SU-DHL-6 (cell line): ENCODE results near the gene CCR5AS.

Source experiments
- EZH2phosphoT487 ChIP-seq: fragments of 200-600 bp; sonication (generic), shearing (Covaris generic); conservative IDR thresholded peaks from 2 replicates; pipeline ENCODE4 v1.6.1; 2018; ENCODE audit warnings: mild to moderate bottlenecking, antibody characterized with exemption, low read length, moderate library complexity, mixed read lengths
- TF ChIP-seq, protein P1 (sequence below): fragments of 200-600 bp; sonication (generic); IDR thresholded peaks from one replicate; pipeline ENCODE4 v1.5.1; 2017; ENCODE audit warnings: antibody characterized with exemption, mild to moderate bottlenecking, low read length, moderate library complexity; ENCODE audit not compliant: insufficient read depth, poor library complexity, severe bottlenecking

DNA sequence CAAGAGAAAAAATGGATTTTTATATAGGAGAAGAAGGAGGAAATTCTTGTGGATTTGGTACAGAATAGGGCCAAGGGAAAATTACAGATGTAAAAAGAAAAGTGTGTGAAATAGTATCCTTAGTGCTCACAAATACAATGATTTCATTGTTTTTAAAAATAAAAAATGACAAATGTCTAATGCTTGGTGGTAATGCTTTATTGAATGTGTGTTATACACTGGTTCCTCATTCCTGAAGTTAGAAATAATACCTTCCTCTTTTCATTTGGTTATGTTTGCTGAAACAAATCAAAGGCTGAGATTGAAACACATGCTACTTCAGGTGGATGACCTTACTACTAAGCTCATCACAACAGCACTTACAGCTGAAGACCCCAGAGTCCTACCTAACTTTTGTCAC, 90.7 kb downstream of the CCR5AS start:
- TF ChIP-seq, protein P1, sequence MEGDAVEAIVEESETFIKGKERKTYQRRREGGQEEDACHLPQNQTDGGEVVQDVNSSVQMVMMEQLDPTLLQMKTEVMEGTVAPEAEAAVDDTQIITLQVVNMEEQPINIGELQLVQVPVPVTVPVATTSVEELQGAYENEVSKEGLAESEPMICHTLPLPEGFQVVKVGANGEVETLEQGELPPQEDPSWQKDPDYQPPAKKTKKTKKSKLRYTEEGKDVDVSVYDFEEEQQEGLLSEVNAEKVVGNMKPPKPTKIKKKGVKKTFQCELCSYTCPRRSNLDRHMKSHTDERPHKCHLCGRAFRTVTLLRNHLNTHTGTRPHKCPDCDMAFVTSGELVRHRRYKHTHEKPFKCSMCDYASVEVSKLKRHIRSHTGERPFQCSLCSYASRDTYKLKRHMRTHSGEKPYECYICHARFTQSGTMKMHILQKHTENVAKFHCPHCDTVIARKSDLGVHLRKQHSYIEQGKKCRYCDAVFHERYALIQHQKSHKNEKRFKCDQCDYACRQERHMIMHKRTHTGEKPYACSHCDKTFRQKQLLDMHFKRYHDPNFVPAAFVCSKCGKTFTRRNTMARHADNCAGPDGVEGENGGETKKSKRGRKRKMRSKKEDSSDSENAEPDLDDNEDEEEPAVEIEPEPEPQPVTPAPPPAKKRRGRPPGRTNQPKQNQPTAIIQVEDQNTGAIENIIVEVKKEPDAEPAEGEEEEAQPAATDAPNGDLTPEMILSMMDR: no peak
- no peak for TF ChIP-seq EZH2phosphoT487
